ENCODE measurements around the gene COTL1. TPM values are rescaled to one million over a fixed set of nuclear protein-coding genes. Genes with fewer than 3 reads are reported as not detected.

The COTL1 gene
- total RNA-seq, 1 experiment from 2014 or later: 34.1 TPM

- Histone ChIP-seq H3K4me1 (ENCODE audit: insufficient read depth, low read length, poor library complexity, severe bottlenecking) (no peaks in the 10 kb centered on the region), H3K4me3 (ENCODE audit: low read depth, low read length, poor library complexity, severe bottlenecking) (no peak overlapping the region), H3K9me3 (ENCODE audit: low read depth, low read length, poor library complexity, severe bottlenecking) (peaks cover 6% of the 10 kb centered on the region), H3K36me3 (ENCODE audit: insufficient read depth, low read length, poor library complexity, severe bottlenecking) (no peaks in the 10 kb centered on the region), H3K27ac (ENCODE audit: low read depth, low read length, poor library complexity, severe bottlenecking) (no peak overlapping the region), H3K27me3 (replicated peaks; ENCODE audit: insufficient read depth, low read depth, low read length, poor library complexity) (no peaks in the 10 kb centered on the region)
- DNase-seq (ENCODE audit: low spot score): no peak
- CTCF ChIA-PET: no interaction called here
- TF ChIP-seq EZH2 (IDR thresholded peaks at IDR 0.05; ENCODE audit: borderline replicate concordance, low read depth, low read length, poor library complexity, severe bottlenecking): no peak
- TF ChIP-seq, protein P1, sequence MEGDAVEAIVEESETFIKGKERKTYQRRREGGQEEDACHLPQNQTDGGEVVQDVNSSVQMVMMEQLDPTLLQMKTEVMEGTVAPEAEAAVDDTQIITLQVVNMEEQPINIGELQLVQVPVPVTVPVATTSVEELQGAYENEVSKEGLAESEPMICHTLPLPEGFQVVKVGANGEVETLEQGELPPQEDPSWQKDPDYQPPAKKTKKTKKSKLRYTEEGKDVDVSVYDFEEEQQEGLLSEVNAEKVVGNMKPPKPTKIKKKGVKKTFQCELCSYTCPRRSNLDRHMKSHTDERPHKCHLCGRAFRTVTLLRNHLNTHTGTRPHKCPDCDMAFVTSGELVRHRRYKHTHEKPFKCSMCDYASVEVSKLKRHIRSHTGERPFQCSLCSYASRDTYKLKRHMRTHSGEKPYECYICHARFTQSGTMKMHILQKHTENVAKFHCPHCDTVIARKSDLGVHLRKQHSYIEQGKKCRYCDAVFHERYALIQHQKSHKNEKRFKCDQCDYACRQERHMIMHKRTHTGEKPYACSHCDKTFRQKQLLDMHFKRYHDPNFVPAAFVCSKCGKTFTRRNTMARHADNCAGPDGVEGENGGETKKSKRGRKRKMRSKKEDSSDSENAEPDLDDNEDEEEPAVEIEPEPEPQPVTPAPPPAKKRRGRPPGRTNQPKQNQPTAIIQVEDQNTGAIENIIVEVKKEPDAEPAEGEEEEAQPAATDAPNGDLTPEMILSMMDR (conservative IDR thresholded peaks at IDR 0.05; ENCODE audit: low read depth, low read length): no peak
- BruUV-seq (replicated peaks): no TSS peak
- POLR2A ChIA-PET (ENCODE audit: low non-redundant PET): no interaction called here
- intact Hi-C loops (cut with micrococcal nuclease; ENCODE audit: unreplicated experiment): no loop called here
Measured at GRCh38 chr16:84566545-84567257, 51.2 kb downstream of the COTL1 start.

- ChIA-PET POLR2A (ENCODE audit: low non-redundant PET) (interaction anchor here (0.7 kb wide), 1 partner anchor 62 kb away, joined by 3 read pairs; no protein-coding TSS in a partner anchor), CTCF (interaction anchor here (0.6 to 0.7 kb wide), 2 partner anchors 64 to 705 kb away, joined by 3 to 6 read pairs; no protein-coding TSS in a partner anchor)
- intact Hi-C loops (cut with micrococcal nuclease; ENCODE audit: unreplicated experiment): no loop called here
- no peak for DNase-seq (ENCODE audit: low spot score)
- BruUV-seq (replicated peaks): TSS peak; percentile 95
- Histone ChIP-seq H3K4me3 (ENCODE audit: low read depth, low read length, poor library complexity, severe bottlenecking) (no peak overlapping the region), H3K9me3 (ENCODE audit: low read depth, low read length, poor library complexity, severe bottlenecking) (peaks cover 6% of the 10 kb centered on the region), H3K36me3 (ENCODE audit: insufficient read depth, low read length, poor library complexity, severe bottlenecking) (no peaks in the 10 kb centered on the region), H3K4me1 (ENCODE audit: insufficient read depth, low read length, poor library complexity, severe bottlenecking) (no peaks in the 10 kb centered on the region), H3K27me3 (replicated peaks; ENCODE audit: insufficient read depth, low read depth, low read length, poor library complexity) (no peaks in the 10 kb centered on the region), H3K27ac (ENCODE audit: low read depth, low read length, poor library complexity, severe bottlenecking) (no peak overlapping the region)
- TF ChIP-seq, protein P1 (conservative IDR thresholded peaks at IDR 0.05; ENCODE audit: low read depth, low read length): no peak
- no peak for TF ChIP-seq EZH2 (IDR thresholded peaks at IDR 0.05; ENCODE audit: borderline replicate concordance, low read depth, low read length, poor library complexity, severe bottlenecking)
Measured at GRCh38 chr16:84565669-84566495, 52.0 kb downstream of the COTL1 start.

DNA sequence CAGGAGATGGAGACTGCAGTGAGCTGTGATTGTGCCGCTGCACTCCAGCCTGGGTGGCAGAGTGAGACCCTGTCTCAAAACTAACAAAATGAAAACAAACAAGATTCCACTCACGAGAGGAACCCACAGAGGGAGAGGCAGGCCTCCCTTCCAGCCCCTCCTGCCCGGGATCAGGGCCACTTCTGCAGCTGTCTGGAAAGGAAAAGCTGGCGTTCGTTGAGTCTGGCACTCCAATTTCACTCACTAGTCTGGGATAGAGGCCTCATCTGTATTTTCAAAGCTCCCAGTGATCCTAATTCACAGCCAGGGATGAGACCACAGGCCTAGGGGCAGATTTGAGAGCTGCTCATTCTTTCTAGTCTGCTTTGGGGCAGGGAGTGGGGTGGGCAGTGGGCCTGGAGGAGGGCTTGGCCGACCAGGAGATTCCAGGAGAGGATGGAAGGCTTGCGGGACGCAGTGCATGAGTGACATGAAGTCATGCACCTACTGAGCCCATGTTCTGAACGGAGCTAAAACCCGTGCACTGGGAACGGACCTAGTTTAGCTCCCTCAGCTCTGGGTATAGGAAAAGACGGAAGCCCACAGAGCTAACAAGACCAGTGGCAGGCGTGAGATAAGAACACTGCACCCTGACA, 54.0 kb downstream of the COTL1 start:
- no peaks in the 10 kb centered on the region for H3K36me3 ChIP-seq (ENCODE audit: insufficient read depth, low read length, poor library complexity, severe bottlenecking)

More for the DNA sequence above, 54.0 kb downstream of the COTL1 start:
- Histone ChIP-seq H3K27me3 (replicated peaks; ENCODE audit: insufficient read depth, low read depth, low read length, poor library complexity) (no peaks in the 10 kb centered on the region), H3K4me1 (ENCODE audit: insufficient read depth, low read length, poor library complexity, severe bottlenecking) (no peaks in the 10 kb centered on the region), H3K27ac (ENCODE audit: low read depth, low read length, poor library complexity, severe bottlenecking) (no peak overlapping the region), H3K4me3 (ENCODE audit: low read depth, low read length, poor library complexity, severe bottlenecking) (no peak overlapping the region), H3K9me3 (ENCODE audit: low read depth, low read length, poor library complexity, severe bottlenecking) (no peaks in the 10 kb centered on the region)
- POLR2A ChIA-PET (ENCODE audit: low non-redundant PET): no interaction called here
- DNase-seq (ENCODE audit: low spot score): no peak
- CTCF ChIA-PET: no interaction called here
- intact Hi-C loops (cut with micrococcal nuclease; ENCODE audit: unreplicated experiment): no loop called here
- TF ChIP-seq, protein P1 (conservative IDR thresholded peaks at IDR 0.05; ENCODE audit: low read depth, low read length): no peak
- TF ChIP-seq EZH2 (IDR thresholded peaks at IDR 0.05; ENCODE audit: borderline replicate concordance, low read depth, low read length, poor library complexity, severe bottlenecking): no peak
- no TSS peak for BruUV-seq (replicated peaks)
